HG02981 (cell line): Measurements from ENCODE around the gene ZBTB39.
"Not testable (repeated sequence)": the region's sequence is repeated elsewhere in the genome, so short reads cannot be mapped to it uniquely, and the experiment has no call there.

Source experiments
- ATAC-seq: cut with Tn5 transposase; IDR thresholded peaks from one replicate; pipeline ENCODE4 v1.9.1; 2021; ENCODE audit warnings: mild to moderate bottlenecking, moderate library complexity; ENCODE audit not compliant: unreplicated experiment

The ZBTB39 gene

DNA sequence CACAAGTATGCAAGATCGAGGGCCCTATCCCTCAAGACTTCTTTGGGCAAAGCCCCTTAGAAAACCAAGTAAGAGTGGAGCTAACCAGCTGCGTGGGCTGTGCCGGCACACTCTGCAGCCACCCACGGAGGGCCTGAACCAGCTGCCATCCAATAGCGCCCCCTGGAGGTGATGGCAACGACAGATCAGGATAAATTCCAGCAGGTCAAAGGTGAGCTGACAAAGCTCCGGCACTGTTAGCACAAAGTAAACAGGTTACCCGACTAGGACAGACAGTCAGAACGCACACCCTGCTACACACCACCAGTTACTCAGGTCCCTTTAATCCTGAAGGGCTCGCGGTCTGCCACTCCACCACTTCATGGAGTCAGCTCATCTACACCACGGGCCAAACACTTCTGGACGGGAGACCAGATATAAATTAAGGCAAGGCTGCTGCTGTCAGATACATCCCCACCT lies 4.9 kb downstream of the ZBTB39 start:
- ATAC-seq = no peak

DNA sequence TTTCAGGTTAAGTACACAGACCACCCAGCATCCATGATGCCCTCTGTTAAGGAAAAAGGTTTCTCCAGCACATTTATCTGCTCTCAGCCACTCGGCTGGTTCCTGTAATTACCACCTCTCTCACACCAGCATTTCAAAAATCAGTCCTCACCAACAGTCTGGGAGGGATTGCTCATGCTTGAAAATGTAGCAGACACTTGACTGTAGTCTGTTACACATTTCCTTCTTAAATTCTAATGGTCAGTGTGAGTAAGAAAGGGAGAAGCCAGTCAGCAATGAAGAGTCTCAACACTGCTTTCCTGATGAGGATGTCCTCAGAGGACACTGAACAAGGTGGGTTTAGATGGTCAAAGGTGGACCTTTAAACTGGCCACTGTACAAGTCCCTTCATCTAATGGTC lies 6.0 kb downstream of the ZBTB39 start:
- ATAC-seq = no peak

DNA sequence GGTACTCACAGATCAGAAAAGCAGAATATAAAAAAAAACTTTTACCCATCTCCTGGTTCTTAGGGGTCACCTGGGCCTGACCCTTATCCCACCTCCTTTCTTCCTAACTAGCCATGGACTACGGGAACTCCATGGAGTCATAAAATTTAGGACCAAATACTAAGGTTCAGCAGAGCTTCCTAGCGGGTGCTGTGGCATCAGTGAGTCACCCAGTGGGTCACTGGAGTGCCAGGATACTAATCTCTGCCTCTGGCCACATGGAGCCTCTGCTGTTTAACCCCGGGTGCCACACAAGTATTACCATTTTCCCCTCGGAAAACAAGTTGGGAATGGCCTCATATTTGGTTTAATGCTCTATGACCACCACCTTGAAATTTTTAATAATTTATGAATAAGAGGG lies 6.9 kb downstream of the ZBTB39 start:
- no peak for ATAC-seq

DNA sequence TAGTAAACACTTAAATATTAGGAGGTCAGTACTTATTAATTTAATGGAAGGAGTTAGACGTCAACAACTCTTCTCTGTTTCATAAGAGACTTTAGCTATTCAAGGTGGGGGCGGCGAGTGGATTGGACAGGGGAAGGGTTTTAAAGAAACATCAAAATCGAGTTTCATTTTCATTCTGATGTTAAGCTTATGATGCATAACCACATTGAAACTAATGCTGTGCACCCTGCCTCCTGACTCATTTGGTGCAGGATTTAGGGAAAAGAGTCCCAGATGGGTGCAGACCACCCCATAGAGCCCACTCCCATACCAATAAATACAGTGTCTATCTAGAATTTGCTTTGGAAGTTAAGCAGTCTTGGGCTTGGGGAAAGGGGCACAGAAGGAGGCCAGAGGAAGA lies 7.4 kb downstream of the ZBTB39 start:
- ATAC-seq = peak; percentile 77

DNA sequence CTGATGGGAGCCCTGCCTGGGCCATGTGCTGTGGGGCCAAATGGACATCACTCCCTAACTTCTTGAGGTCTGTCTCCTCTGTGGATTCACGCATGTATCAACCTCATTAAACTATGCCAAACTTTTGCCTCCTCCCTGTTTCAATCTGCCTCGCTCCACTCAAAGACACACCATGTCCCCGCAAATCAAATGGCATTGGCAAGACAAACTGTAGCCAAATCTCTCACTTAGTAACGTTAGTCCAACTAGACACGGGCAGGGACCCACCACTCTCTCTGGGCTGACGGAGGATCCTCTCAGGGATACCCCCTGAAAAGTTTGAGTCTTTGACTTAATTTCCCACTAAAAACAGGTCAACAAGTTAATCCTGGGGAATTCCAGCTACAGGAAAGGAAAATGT lies 8.0 kb downstream of the ZBTB39 start:
- no peak for ATAC-seq

DNA sequence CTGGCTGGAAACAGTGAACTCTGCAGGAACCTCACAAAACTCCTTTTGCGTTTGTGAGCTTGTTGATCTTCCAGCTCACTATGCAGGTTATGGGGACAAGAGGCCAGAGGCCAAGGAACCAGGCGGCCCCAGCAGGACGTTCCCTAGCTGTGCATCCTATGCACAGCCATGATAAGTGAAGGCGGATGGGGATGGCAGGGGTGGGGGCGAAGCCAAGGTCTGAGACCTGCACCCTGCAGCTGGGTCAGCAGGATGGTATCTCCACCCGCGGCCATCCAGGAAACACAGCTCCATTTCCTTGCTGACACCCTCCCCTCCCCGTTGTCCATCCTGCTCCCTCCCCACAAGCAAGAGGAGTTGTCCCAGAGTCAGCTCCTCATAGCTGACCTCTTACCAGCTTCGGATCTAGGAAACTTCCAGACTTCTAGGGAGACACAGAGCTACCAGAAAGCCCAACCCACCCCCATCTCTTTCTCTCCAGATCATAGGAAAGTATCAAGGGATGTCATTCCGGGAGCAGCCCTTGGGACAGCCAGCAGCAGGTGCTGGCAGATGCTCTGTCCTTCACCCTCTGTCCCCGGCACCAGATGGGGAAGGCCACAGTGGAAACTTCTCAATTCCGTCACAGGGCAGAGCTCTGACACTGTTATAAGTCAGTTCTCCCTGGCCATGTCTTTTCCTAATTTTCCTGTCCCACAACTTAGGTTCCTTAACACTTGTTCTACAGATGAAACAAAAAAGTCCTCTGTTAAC lies 9.4 kb downstream of the ZBTB39 start:
- ATAC-seq = no peak

DNA sequence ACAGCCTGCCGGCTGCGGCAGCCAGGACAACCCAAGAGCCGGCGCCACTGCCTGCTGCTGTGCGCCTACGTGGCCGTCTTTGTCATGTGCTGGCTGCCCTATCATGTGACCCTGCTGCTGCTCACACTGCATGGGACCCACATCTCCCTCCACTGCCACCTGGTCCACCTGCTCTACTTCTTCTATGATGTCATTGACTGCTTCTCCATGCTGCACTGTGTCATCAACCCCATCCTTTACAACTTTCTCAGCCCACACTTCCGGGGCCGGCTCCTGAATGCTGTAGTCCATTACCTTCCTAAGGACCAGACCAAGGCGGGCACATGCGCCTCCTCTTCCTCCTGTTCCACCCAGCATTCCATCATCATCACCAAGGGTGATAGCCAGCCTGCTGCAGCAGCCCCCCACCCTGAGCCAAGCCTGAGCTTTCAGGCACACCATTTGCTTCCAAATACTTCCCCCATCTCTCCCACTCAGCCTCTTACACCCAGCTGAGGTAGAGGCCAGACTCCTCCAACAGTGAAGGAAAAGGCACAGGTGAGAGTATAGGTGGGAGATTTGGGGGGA lies 10.3 kb downstream of the ZBTB39 start:
- ATAC-seq = no peak

DNA sequence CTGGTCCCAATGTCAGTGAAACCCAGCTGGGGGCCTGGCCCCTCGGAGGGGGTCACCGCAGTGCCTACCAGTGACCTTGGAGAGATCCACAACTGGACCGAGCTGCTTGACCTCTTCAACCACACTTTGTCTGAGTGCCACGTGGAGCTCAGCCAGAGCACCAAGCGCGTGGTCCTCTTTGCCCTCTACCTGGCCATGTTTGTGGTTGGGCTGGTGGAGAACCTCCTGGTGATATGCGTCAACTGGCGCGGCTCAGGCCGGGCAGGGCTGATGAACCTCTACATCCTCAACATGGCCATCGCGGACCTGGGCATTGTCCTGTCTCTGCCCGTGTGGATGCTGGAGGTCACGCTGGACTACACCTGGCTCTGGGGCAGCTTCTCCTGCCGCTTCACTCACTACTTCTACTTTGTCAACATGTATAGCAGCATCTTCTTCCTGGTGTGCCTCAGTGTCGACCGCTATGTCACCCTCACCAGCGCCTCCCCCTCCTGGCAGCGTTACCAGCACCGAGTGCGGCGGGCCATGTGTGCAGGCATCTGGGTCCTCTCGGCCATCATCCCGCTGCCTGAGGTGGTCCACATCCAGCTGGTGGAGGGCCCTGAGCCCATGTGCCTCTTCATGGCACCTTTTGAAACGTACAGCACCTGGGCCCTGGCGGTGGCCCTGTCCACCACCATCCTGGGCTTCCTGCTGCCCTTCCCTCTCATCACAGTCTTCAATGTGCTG lies 11.0 kb downstream of the ZBTB39 start:
- ATAC-seq = no peak

DNA sequence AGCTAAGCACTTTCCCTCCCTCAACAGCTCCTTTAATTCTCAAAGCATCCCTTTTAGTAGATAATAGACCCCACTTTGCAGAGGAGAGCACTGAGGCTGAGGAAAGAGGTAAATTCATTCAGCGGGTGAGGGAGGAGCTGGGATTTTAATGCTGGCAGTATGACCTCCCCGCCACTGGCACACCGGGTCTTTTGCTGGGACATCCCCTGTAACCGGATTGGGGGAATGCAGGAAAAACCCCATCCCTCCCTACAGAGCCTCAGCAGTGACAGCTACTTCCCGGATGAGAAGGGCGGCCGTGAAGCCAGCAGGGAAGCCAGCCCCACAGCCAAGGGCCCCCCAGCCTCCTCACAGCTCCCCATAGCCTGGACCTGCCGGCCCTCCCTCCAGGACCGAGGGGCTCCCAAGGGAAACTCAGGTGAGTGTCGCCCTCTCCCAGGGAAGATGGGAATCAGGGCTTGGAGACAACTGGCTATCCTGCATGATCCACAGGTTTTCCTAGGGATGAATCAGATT lies 12.1 kb downstream of the ZBTB39 start:
- ATAC-seq = no peak

DNA sequence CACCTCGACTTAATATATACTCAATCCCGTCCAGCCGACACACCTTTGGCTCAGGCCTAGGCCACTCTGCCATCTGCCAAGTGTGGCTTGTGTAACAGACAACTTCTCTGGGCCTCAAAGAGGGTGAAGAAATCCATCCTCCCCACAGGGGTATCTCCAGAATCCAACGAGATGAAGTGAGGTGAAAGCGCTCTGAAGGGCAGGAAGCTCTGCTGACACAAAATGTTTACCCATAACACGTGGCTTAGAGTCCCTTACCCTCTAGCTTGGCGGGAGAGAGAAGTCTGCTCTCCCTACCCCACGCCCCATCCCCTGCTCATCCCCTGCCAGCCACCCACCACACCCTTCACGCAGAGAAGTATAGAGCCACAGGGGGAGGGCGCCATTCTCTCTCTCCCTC lies 13.0 kb downstream of the ZBTB39 start:
- ATAC-seq = no peak

DNA sequence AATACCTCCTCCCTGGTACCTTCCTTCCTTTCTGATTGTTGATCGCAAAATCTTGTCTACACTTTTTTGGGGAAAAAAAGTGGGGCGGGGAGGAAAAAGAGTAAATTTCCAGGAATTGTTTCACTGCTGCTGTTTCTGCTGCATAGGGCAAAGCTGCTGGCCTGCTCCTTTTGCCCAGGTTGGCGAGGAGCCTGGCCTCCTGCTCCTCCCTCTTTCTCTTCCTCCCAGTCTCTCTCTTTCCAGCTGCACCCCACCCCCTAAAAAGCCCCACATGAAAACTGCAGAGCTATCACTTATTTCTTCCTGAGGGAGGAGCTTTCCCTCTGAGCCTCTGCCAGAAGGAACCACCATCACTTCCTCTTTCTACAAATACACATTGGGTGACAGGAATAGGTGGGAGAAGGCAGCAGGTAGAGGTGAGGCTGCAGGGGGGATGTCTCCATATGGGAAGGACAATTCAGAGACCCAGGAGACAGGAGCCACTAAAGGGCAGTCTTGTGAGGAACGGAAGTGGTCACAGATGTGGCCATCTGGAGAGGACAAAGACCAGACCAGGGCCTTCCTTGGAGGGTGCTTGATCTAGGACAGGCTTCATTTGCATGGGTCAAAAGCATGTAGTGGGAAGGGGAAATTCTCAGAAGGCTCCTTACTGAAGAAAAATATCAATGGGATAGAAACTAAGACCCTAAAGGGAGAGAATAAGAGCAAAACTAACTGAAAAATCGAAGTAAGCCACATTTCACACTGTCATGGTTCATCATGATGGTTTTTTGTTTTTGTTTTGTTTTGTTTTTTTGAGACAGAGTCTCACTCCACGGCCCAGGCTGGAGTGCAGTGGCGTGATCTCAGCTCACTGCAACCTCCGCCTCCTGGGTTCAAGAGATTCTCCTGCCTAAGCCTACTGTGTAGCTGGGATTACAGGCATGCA lies 14.8 kb downstream of the ZBTB39 start:
- no peak for ATAC-seq

DNA sequence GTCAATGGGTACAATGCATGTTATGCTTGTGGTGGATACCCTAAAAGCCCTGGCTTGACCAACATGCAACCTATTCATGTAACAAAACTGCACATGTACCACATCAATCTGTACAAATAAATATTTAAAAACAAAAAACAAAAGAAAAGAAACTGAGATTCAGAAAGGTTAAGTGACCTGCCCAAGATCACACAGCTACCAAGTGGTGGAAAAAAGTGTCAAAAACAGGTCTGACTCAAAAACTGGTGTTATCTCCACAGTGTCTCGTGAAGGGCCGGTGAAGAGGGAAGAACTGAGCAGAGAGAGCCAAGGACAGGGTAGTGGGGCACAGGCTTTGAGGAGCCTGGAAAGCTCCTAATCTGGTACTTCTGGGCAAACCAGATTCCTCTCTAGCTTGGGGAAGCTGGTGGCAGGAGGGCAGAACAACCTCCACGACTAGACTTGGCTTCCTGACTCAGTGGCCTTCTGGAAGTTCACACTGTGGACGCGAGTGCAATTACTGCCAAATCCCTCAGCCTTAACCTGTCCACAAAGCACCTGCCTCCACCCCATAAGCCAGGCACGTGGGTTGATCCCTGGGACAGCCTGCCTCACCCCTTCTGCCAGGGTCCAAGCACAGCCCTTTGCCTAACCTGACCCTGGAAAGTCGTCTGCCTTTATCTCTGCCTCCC lies 15.6 kb downstream of the ZBTB39 start:
- no peak for ATAC-seq

DNA sequence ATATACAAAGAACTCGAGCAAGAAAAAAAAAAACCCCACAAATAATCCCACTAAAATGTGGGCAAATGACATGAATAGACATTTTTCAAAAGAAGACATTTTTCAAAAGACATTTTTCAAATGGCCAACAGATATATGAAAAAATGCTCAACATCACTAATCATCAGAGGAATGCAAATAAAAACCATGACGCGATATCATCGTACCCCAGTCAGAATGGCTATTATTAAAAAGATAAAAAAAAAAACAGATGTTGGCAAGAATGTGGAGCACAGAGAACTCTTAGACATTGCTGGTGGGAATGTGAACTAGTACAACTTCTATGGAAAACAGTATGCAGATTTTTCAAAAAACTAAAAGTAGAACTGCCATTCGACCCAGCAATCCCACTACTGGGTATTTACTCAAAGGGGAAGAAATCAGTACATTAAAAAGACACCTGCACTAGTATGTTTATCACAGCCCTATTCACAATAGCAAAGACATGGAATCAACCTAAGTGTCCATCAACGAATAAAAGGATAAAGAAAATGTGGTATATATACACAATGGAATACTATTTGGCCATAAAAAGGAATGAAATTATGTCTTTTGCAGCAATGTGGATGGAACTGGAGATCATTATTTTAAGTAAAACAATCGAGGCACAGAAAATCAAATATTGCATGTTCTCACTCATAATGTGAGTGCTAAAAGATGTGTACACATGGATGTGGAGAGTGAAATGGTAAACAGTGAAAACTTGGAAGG lies 16.3 kb downstream of the ZBTB39 start:
- no peak for ATAC-seq

DNA sequence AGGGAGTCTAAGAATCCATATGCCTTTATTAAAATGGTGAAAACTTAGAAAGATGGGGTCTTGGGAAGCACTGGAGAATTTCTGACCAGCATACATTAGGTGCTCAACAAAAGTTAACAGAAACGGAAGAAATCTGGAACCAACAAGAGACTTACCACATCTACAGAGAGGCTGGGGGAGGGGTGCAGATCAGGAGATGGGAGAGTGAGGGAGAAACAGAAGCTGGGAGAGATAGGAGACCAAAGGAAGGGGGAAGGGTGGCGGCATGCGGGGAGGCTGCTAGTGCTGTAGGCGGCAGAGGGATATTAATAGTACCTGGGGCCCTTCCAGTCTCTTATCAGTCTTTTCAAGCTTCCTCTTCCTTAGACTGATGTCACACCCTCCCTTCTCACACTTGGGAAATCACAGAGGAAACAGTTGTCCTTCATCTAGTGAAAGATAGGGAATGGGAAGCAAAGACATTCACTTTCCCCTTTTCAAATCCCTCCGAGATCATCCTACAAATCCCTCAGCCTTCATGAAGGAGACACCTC lies 18.1 kb downstream of the ZBTB39 start:
- ATAC-seq = no peak

DNA sequence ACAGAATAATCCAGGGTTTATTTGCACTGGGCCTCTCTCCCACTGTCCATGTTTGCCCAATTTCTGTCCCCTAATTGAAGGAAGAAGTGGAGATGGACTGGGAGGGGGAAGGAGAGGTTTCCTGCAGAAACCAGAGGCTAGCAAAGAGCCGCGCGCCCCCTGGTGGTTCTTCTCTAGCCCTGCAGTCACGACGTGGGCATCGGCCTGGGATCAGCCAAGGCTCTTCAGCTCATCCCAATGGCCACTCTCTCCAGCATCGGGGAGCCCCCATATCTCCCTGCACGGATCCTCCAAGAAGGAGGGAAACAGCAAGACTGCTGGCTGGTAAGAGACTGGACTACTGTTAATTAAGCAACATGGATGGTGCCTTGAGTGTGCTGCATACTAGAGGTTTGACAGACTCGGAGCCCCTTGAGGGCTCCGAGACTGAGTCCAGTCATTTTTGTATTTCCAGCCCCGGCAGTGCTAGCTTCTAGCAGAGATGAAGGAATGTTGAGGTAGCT lies 18.7 kb downstream of the ZBTB39 start:
- ATAC-seq = no peak

DNA sequence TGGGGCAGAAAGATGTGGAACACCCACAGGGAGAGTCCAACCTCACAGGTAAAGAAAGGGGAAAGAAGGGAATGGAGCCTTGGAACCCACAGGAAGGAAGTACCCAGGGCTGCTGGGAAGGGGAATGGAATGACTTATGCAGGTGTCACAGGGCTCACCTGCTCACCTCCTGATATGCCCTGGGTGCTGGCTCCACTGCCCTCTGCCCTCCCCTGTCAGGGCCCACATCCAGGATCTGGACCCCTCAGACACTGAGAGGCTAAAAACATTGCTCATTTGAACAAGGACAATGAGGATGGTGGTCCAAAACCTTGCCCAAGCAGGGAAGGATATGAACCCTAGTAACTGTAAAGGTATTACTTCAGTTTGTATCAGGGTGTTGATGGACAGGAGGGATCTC lies 19.3 kb downstream of the ZBTB39 start:
- ATAC-seq = no peak

DNA sequence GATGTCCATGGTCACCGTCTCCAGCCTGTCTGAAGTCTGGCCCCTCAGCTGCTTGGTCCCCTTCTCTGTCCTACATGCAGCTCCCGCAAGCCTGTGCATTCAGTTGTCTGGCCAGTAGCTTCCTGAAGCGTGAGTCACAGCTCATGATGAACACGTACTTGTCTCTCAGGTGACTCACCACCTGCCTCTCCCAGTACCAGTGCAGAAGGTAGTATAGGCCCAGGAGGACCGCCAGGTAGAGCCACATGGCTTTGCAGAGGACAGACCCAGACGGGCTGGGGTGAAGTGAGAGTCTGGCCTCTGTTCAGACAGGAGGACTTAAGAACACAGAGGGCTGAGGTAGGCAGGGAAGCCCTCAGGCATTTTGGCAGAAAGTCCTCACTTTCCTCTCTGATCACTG lies 20.6 kb downstream of the ZBTB39 start:
- ATAC-seq = not testable (repeated sequence)

DNA sequence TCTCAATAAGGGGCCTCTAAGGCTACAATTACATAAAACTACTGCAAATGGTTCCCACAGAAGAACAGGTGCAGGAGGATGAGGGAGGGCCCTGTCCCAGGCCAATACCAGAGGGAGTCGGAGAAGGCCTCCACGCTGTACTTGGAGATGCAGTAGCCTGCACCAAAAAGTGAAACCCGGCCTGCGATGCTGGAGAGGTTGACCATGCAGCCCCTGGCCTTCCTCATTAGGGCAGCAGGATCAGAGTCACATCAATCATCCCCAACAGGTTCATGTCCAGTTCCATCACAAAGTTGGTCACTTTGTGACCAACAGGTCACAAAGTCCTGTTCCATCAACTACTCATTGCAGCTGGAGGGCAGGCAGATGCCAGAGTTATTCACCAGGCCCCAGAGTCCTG lies 23.0 kb downstream of the ZBTB39 start:
- no peak for ATAC-seq

DNA sequence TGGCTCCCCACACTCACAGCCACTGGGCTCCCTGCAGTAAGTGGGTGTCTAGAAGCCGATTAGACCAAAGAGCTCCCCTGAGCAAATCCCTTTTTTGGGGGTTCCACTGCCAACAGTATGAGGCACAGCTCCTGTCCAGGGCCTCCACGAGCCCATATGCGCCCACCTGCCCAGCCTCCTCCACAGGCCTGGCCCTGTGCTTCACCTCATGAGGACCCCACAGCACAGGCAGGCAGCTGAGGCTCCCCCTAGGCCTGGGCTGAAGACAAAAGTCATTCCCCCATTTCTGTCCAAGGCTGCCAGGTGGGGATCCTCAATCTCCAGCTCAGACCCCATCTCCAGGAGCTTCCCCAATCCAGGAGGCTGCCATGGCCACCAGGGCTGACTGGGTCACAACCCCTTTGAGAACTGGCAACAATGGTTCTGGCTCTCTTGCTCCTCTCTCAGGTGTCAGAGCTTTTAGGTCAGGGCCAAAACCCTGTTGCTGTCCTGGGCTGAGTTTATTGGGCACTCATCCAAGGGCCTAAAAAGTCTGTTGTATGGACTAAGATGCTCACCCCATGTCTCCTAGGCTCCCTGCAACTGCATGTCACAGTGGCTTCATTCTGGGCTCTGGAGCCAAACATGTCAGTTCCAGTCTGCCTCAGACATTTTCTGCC lies 23.6 kb downstream of the ZBTB39 start:
- ATAC-seq = not testable (repeated sequence)
